Epithelial cell of umbilical artery (primary cell): ENCODE data around the gene PTGDR2. TPM values are rescaled to one million over a fixed set of nuclear protein-coding genes. Genes with fewer than 3 reads are reported as not detected.

Experiments
- total RNA-seq: library from RNA; depleted of rRNA; stranded (reverse); fragments of >200 nt; gene quantifications from 2 replicates; pipeline ENCODE4 v1.2.3, GENCODE V29; 2014

Gene PTGDR2
- not detected in 2 replicates for total RNA-seq

GRCh38 chr11:60855726-60856633 is at the start of gene PTGDR2:
Gene PTGDR2 (minus strand): TSS chr11:60855950. CDS start chr11:60853722, 2,228 bp downstream.

GRCh38 chr11:60866911-60867870 is 11.4 kb upstream of the PTGDR2 start, which contains the start of gene ZP1:
Gene ZP1 (plus strand): TSS chr11:60867542. CDS start chr11:60867562, 20 bp downstream.

DNA sequence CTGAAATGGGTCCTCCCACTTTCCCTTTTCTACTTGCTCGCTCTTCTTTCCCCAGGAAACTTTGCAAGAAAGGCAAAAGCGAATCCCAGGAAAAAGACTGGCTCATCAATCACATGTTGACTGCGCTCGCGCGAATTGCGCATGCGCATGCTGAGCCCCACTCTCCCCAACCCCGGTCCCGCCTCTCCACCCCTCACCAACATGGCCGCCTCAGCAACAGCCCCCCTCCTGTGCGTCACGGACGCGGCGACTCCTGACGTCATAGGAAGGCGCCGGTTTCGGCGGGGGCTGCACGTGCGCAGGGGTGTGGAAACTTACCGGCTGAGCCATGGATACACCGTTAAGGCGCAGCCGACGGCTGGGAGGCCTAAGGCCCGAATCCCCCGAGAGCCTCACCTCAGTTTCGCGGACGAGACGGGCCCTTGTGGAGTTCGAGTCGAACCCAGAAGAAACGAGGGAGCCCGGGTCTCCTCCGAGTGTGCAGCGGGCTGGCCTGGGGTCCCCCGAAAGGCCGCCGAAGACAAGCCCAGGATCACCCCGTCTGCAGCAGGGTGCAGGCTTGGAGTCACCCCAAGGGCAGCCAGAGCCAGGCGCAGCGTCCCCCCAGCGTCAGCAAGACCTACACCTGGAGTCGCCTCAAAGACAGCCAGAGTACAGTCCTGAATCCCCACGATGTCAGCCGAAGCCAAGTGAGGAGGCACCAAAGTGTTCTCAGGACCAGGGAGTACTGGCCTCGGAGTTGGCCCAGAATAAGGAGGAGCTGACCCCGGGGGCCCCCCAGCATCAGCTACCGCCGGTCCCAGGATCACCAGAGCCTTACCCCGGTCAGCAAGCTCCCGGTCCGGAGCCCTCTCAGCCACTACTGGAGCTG is 13.7 kb downstream of the PTGDR2 start, which contains the start of gene CCDC86:
Gene CCDC86, plus strand, starts transcription at position 317 of the 871 bp plus-strand sequence. Its CDS starts 12 bp downstream, at position 329.

Other genes with a start within 250 kb of the PTGDR2 start
- not detected in 2 replicates for gene MS4A8, start 156.3 kb downstream of the PTGDR2 start, total RNA-seq
- gene MS4A18, start 131.2 kb downstream of the PTGDR2 start, total RNA-seq: not detected in 2 replicates
- gene MS4A15, start 99.1 kb downstream of the PTGDR2 start, total RNA-seq: not detected in 2 replicates
- not detected in 2 replicates for gene MS4A10, start 70.6 kb downstream of the PTGDR2 start, total RNA-seq
- gene CCDC86, start 13.8 kb downstream of the PTGDR2 start, total RNA-seq: 10.9 and 22.4 TPM in 2 replicates
- not detected in 2 replicates for gene ZP1, start 11.6 kb upstream of the PTGDR2 start, total RNA-seq
- gene PRPF19, start 50.6 kb upstream of the PTGDR2 start, total RNA-seq: 44.7 and 55.5 TPM in 2 replicates
- gene TMEM109, start 58.2 kb upstream of the PTGDR2 start, total RNA-seq: 45.1 and 59.1 TPM in 2 replicates
- 70.5 and 77.8 TPM in 2 replicates for gene TMEM132A, start 68.5 kb upstream of the PTGDR2 start, total RNA-seq
- gene SLC15A3, start 96.2 kb upstream of the PTGDR2 start, total RNA-seq: 3.9 and 20.7 TPM in 2 replicates
- not detected in 2 replicates for gene CD6, start 115.7 kb upstream of the PTGDR2 start, total RNA-seq
- not detected in 2 replicates for gene CD5, start 246.5 kb upstream of the PTGDR2 start, total RNA-seq